ENCODE measurements around the gene AAR2.

Gene AAR2

GRCh38 chr20:36254076-36254475 is 17.8 kb downstream of the AAR2 start:
- no peak overlapping the region for H2BK120ac ChIP-seq (ENCODE audit: low read depth, low read length)
- no peak overlapping the region for H2AFZ ChIP-seq (ENCODE audit: low read depth, low read length)
- no peaks in the 10 kb centered on the region for H3K4me1 ChIP-seq (ENCODE audit: control insufficient read depth, insufficient read depth, low read depth, low read length)
- H3K14ac ChIP-seq (ENCODE audit: low read length in 2 of 2): no peak overlapping the region
- no peak overlapping the region for H3K4me2 ChIP-seq (ENCODE audit: low read length, poor library complexity, severe bottlenecking)
- no peak overlapping the region for H3K4me3 ChIP-seq (ENCODE audit: insufficient read depth in 1 of 2, low read depth in 1 of 2, low read length in 2 of 2)
- no peak for DNase-seq
- no peak overlapping the region for H2AK5ac ChIP-seq (ENCODE audit: low read length, severe bottlenecking)
- H3K36me3 ChIP-seq (ENCODE audit: control insufficient read depth in 1 of 2, insufficient read depth in 2 of 2, low read depth in 1 of 2, low read length in 2 of 2): peaks cover 45 to 78% of the 10 kb centered on the region in 2 experiments
- no peaks in the 10 kb centered on the region for H3K27me3 ChIP-seq (ENCODE audit: control insufficient read depth in 1 of 2, insufficient read depth in 1 of 2, low read length in 2 of 2)
- H4K91ac ChIP-seq (ENCODE audit: low read length): no peak overlapping the region
- no peak overlapping the region for H2BK5ac ChIP-seq (ENCODE audit: low read depth, low read length, poor library complexity, severe bottlenecking)
- no peak overlapping the region for H4K8ac ChIP-seq (ENCODE audit: low read length)
- no peaks in the 10 kb centered on the region for H3K9me3 ChIP-seq (ENCODE audit: control insufficient read depth, low read length)
- no peak overlapping the region for H2BK15ac ChIP-seq (ENCODE audit: low read depth, poor library complexity, severe bottlenecking)
- no peak overlapping the region for H3K23ac ChIP-seq (ENCODE audit: low read length in 2 of 2)
- no peak overlapping the region for H3K27ac ChIP-seq (ENCODE audit: low read length, poor library complexity, severe bottlenecking)
- WGBS: 91% methylated on average over 2 of the region's 2 CpGs
- H3K9ac ChIP-seq (ENCODE audit: low read length): no peak overlapping the region
- no peak overlapping the region for H3K4ac ChIP-seq (ENCODE audit: low read depth in 1 of 2, low read length in 2 of 2)
- no peak overlapping the region for H2BK12ac ChIP-seq (ENCODE audit: low read length in 2 of 2)
- no peak overlapping the region for H3K18ac ChIP-seq (ENCODE audit: low read depth in 1 of 2, low read length in 2 of 2)
- peaks cover 29% of the 10 kb centered on the region for H3K79me1 ChIP-seq (replicated peaks; ENCODE audit: low read length, poor library complexity, severe bottlenecking)

DNA sequence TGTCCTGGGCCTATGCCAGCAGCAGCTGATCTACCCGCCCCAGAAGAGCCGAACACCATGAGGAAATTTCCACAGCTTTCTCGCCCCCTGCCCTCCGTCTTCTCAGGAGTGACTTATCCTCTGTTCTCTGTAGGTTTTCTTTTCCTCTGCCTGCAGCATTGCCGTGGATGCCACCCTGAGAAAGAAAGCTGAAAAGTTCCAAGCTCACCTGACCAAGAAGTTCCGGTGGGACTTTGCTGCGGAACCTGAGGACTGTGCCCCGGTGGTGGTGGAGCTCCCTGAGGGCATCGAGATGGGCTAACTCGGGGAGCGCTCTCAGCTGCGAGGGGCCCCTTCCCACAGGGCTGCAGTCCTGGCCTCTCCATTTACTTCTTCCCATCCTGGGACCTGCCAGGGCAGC is 19.2 kb downstream of the AAR2 start:
- Histone ChIP-seq H3K23ac (ENCODE audit: low read length in 2 of 2) (no peak overlapping the region), H3K4ac (ENCODE audit: low read depth in 1 of 2, low read length in 2 of 2) (no peak overlapping the region), H3K9ac (ENCODE audit: low read length) (no peak overlapping the region), H3K4me3 (ENCODE audit: insufficient read depth in 1 of 2, low read depth in 1 of 2, low read length in 2 of 2) (no peak overlapping the region), H4K91ac (ENCODE audit: low read length) (no peak overlapping the region), H3K4me2 (ENCODE audit: low read length, poor library complexity, severe bottlenecking) (no peak overlapping the region), H3K4me1 (ENCODE audit: control insufficient read depth, insufficient read depth, low read depth, low read length) (no peaks in the 10 kb centered on the region), H3K27me3 (ENCODE audit: control insufficient read depth in 1 of 2, insufficient read depth in 1 of 2, low read length in 2 of 2) (no peaks in the 10 kb centered on the region), H3K36me3 (ENCODE audit: control insufficient read depth in 1 of 2, insufficient read depth in 2 of 2, low read depth in 1 of 2, low read length in 2 of 2) (peaks cover 45 to 65% of the 10 kb centered on the region in 2 experiments), H2BK12ac (ENCODE audit: low read length in 2 of 2) (no peak overlapping the region), H2BK15ac (ENCODE audit: low read depth, poor library complexity, severe bottlenecking) (no peak overlapping the region), H2BK120ac (ENCODE audit: low read depth, low read length) (no peak overlapping the region), H2BK5ac (ENCODE audit: low read depth, low read length, poor library complexity, severe bottlenecking) (no peak overlapping the region), H3K9me3 (ENCODE audit: control insufficient read depth, low read length) (no peaks in the 10 kb centered on the region), H2AFZ (ENCODE audit: low read depth, low read length) (no peak overlapping the region), H4K8ac (ENCODE audit: low read length) (no peak overlapping the region), H3K27ac (ENCODE audit: low read length, poor library complexity, severe bottlenecking) (no peak overlapping the region), H2AK5ac (ENCODE audit: low read length, severe bottlenecking) (no peak overlapping the region), H3K18ac (ENCODE audit: low read depth in 1 of 2, low read length in 2 of 2) (no peak overlapping the region), H3K14ac (ENCODE audit: low read length in 2 of 2) (no peak overlapping the region), H3K79me1 (replicated peaks; ENCODE audit: low read length, poor library complexity, severe bottlenecking) (peaks cover 28% of the 10 kb centered on the region)
- DNase-seq: no peak
- 93% methylated on average over 12 of the region's 12 CpGs for WGBS

DNA sequence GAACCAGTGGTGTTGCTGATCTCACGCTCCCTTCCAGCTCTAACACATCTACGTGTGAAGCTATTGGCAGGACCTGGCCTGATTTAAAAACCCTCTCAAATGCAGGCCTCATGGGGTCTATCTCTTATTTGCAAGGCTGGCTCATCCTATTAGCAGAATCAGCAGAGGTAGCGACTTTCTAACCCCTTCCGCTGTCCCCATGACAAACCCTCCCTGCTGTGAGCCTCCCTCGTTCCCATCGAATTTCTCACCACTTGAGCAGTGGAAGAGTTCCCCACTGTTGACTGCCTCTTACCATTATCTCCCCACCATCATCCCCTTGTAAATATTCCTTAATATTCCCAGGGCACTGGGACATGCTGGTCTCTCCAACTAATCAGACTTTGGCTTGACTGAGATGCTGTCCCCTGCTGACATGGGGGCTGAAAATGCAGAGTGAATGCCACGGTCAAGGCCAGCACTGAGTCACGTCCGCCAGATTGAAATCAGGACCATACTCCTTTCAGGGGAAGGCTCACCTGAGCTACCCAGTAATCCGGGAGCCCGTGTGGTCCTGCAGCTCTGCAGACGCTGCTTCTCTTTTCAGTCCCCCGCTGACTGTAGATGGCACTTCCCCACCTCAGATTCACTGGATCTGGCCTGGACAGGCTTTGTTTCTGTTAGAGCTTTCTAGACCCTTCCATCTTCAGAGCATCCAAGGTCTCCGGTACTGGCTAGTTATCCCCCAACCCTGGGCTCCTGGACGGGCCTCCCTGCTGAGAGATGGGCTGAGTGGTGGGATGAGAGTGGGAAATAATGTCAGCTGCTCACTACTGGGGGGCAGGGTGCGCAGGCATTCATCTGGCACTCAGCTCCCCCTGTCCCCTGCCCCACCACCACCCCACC is 23.1 kb downstream of the AAR2 start:
- H4K91ac ChIP-seq (ENCODE audit: low read length): no peak overlapping the region
- peaks cover 2% of the 10 kb centered on the region for H3K79me1 ChIP-seq (replicated peaks; ENCODE audit: low read length, poor library complexity, severe bottlenecking)
- H2BK120ac ChIP-seq (ENCODE audit: low read depth, low read length): no peak overlapping the region
- peaks cover 26% of the 10 kb centered on the region in 2 experiments for H3K36me3 ChIP-seq (ENCODE audit: control insufficient read depth in 1 of 2, insufficient read depth in 2 of 2, low read depth in 1 of 2, low read length in 2 of 2)
- 47% methylated on average over 13 of the region's 16 CpGs for WGBS
- H3K4me1 ChIP-seq (ENCODE audit: control insufficient read depth, insufficient read depth, low read depth, low read length): no peaks in the 10 kb centered on the region
- no peak overlapping the region for H2BK5ac ChIP-seq (ENCODE audit: low read depth, low read length, poor library complexity, severe bottlenecking)
- H2BK15ac ChIP-seq (ENCODE audit: low read depth, poor library complexity, severe bottlenecking): no peak overlapping the region
- DNase-seq: no peak
- H2AFZ ChIP-seq (ENCODE audit: low read depth, low read length): no peak overlapping the region
- no peak overlapping the region for H3K14ac ChIP-seq (ENCODE audit: low read length in 2 of 2)
- no peak overlapping the region for H3K23ac ChIP-seq (ENCODE audit: low read length in 2 of 2)
- H2AK5ac ChIP-seq (ENCODE audit: low read length, severe bottlenecking): no peak overlapping the region
- H3K4ac ChIP-seq (ENCODE audit: low read depth in 1 of 2, low read length in 2 of 2): no peak overlapping the region
- H3K9me3 ChIP-seq (ENCODE audit: control insufficient read depth, low read length): no peaks in the 10 kb centered on the region
- no peak overlapping the region for H4K8ac ChIP-seq (ENCODE audit: low read length)
- H3K9ac ChIP-seq (ENCODE audit: low read length): no peak overlapping the region
- H3K4me2 ChIP-seq (ENCODE audit: low read length, poor library complexity, severe bottlenecking): no peak overlapping the region
- no peak overlapping the region for H2BK12ac ChIP-seq (ENCODE audit: low read length in 2 of 2)
- no peak overlapping the region for H3K4me3 ChIP-seq (ENCODE audit: insufficient read depth in 1 of 2, low read depth in 1 of 2, low read length in 2 of 2)
- H3K18ac ChIP-seq (ENCODE audit: low read depth in 1 of 2, low read length in 2 of 2): no peak overlapping the region
- H3K27me3 ChIP-seq (ENCODE audit: control insufficient read depth in 1 of 2, insufficient read depth in 1 of 2, low read length in 2 of 2): peaks cover 5 to 15% of the 10 kb centered on the region in 2 experiments
- H3K27ac ChIP-seq (ENCODE audit: low read length, poor library complexity, severe bottlenecking): no peak overlapping the region

- no peak overlapping the region for H3K4ac ChIP-seq (ENCODE audit: low read depth in 1 of 2, low read length in 2 of 2)
- no peaks in the 10 kb centered on the region for H3K4me1 ChIP-seq (ENCODE audit: control insufficient read depth, insufficient read depth, low read depth, low read length)
- no peak overlapping the region for H3K4me3 ChIP-seq (ENCODE audit: insufficient read depth in 1 of 2, low read depth in 1 of 2, low read length in 2 of 2)
- H2BK120ac ChIP-seq (ENCODE audit: low read depth, low read length): no peak overlapping the region
- no peak overlapping the region for H2AK5ac ChIP-seq (ENCODE audit: low read length, severe bottlenecking)
- H3K9ac ChIP-seq (ENCODE audit: low read length): no peak overlapping the region
- no peak overlapping the region for H4K91ac ChIP-seq (ENCODE audit: low read length)
- H3K23ac ChIP-seq (ENCODE audit: low read length in 2 of 2): no peak overlapping the region
- H2AFZ ChIP-seq (ENCODE audit: low read depth, low read length): no peak overlapping the region
- H2BK15ac ChIP-seq (ENCODE audit: low read depth, poor library complexity, severe bottlenecking): no peak overlapping the region
- WGBS: 79% methylated on average over 7 of the region's 7 CpGs
- no peak overlapping the region for H3K18ac ChIP-seq (ENCODE audit: low read depth in 1 of 2, low read length in 2 of 2)
- no peak for DNase-seq
- no peak overlapping the region for H4K8ac ChIP-seq (ENCODE audit: low read length)
- no peak overlapping the region for H2BK5ac ChIP-seq (ENCODE audit: low read depth, low read length, poor library complexity, severe bottlenecking)
- peaks cover 22 to 23% of the 10 kb centered on the region in 2 experiments for H3K36me3 ChIP-seq (ENCODE audit: control insufficient read depth in 1 of 2, insufficient read depth in 2 of 2, low read depth in 1 of 2, low read length in 2 of 2)
- no peaks in the 10 kb centered on the region for H3K9me3 ChIP-seq (ENCODE audit: control insufficient read depth, low read length)
- H2BK12ac ChIP-seq (ENCODE audit: low read length in 2 of 2): no peak overlapping the region
- H3K4me2 ChIP-seq (ENCODE audit: low read length, poor library complexity, severe bottlenecking): no peak overlapping the region
- no peak overlapping the region for H3K27ac ChIP-seq (ENCODE audit: low read length, poor library complexity, severe bottlenecking)
- H3K14ac ChIP-seq (ENCODE audit: low read length in 2 of 2): no peak overlapping the region
- peaks cover 13 to 23% of the 10 kb centered on the region in 2 experiments for H3K27me3 ChIP-seq (ENCODE audit: control insufficient read depth in 1 of 2, insufficient read depth in 1 of 2, low read length in 2 of 2)
- peaks cover 2% of the 10 kb centered on the region for H3K79me1 ChIP-seq (replicated peaks; ENCODE audit: low read length, poor library complexity, severe bottlenecking)
Measured at GRCh38 chr20:36260316-36260715, 24.0 kb downstream of the AAR2 start.
